Thyroid gland (tissue), 4 donors: ENCODE results near the gene FKBP15. TPM values are rescaled to one million over a fixed set of nuclear protein-coding genes. Genes with fewer than 3 reads are reported as not detected.

ENCODE experiments used
- DNase-seq, 2 donors: peaks; one replicate each; pipeline ENCODE4 v3.0.0-alpha.2; 2019
- H3K27ac ChIP-seq, 3 donors: fragments of 200-600 bp; sonication (generic); 1 replicate in 2 of 3; 2 replicates in 1 of 3; pipeline ENCODE4 v1.5.1; 2016 to 2019; ENCODE audit warnings: mild to moderate bottlenecking in 1 of 3, moderate library complexity in 1 of 3
- H3K27me3 ChIP-seq: fragments of 200-600 bp; sonication (generic); one replicate; pipeline ENCODE4 v1.5.1; 2019
- H3K36me3 ChIP-seq, 2 donors: fragments of 200-600 bp; sonication (generic); one replicate each; pipeline ENCODE4 v1.5.1; 2016 to 2019
- H3K4me1 ChIP-seq, 2 donors: fragments of 200-600 bp; sonication (generic); one replicate each; pipeline ENCODE4 v1.5.1; 2017 to 2019
- H3K4me3 ChIP-seq, 3 donors: fragments of 200-600 bp; sonication (generic); replicated peaks in 1 of 3; 1 replicate in 2 of 3; 2 replicates in 1 of 3; pipeline ENCODE4 v1.5.1; 2016; ENCODE audit warnings: mild to moderate bottlenecking in 1 of 3
- H3K9me3 ChIP-seq: fragments of 200-600 bp; sonication (generic); one replicate; pipeline ENCODE4 v1.5.1; 2017
- CTCF ChIP-seq, 6 experiments: fragments of 200-600 bp in 3 of 6; fragments of 450-650 bp in 3 of 6; sonication (generic) in 3 of 6; IDR thresholded peaks; one replicate each; pipeline ENCODE4 v1.5.1; 2016 to 2019; ENCODE audit warnings: antibody characterized with exemption in 6 of 6, mild to moderate bottlenecking in 2 of 6, inconsistent platforms in 1 of 6, moderate library complexity in 1 of 6
- POLR2A ChIP-seq, 2 donors: fragments of 450-650 bp; IDR thresholded peaks; one replicate each; pipeline ENCODE4 v1.6.1; 2017; ENCODE audit warnings: antibody characterized with exemption in 2 of 2, mild to moderate bottlenecking in 2 of 2, moderate library complexity in 1 of 2
- WGBS, 2 donors: methylation state at CpG; one replicate each; pipeline ENCODE4 v1.1.5; 2017; 5-methylcytosine and 5-hydroxymethylcytosine counted together
- intact Hi-C: fragments of 100-400 bp; cut with DNase I; formaldehyde crosslinking; loops from one replicate; pipeline ENCODE4 v1.15.1; 2023
- total RNA-seq, 4 donors: library from RNA; depleted of rRNA; stranded (reverse); fragments of >200 nt; gene quantifications; one replicate each; pipeline ENCODE4 v1.2.3, GENCODE V29; 2016

FKBP15 gene
- total RNA-seq, 4 donors from 2014 or later: 25.0 to 30.6 (median 29.1) TPM

GRCh38 chr9:113183956-113184488 is 37.1 kb downstream of the FKBP15 start:
- DNase-seq: no peak
- intact Hi-C loops: no loop called here
- peaks cover 45 to 67% of the 10 kb centered on the region in 2 donors for H3K36me3 ChIP-seq

GRCh38 chr9:113181165-113181564 is 39.9 kb downstream of the FKBP15 start:
- no peak overlapping the region for H3K4me3 ChIP-seq
- H3K4me1 ChIP-seq: peaks cover 0 to 11% of the 10 kb centered on the region in 2 donors
- H3K27me3 ChIP-seq: no peaks in the 10 kb centered on the region
- DNase-seq: no peak
- no peak overlapping the region for H3K27ac ChIP-seq
- H3K9me3 ChIP-seq: no peaks in the 10 kb centered on the region
- TF ChIP-seq POLR2A (IDR thresholded peaks at IDR 0.05): no peak
- no peak for TF ChIP-seq CTCF (IDR thresholded peaks at IDR 0.05)
- peaks cover 48 to 63% of the 10 kb centered on the region in 2 donors for H3K36me3 ChIP-seq
- intact Hi-C loops: no loop called here

More at GRCh38 chr9:113183956-113184488, 37.1 kb downstream of the FKBP15 start:
- Histone ChIP-seq H3K27me3 (no peaks in the 10 kb centered on the region), H3K27ac (no peak overlapping the region), H3K4me3 (no peak overlapping the region), H3K9me3 (no peaks in the 10 kb centered on the region), H3K4me1 (peaks cover 0 to 11% of the 10 kb centered on the region in 2 donors)
- 97 to 99% methylated on average over 2 of the region's 2 CpGs for WGBS, 2 donors
- TF ChIP-seq CTCF (IDR thresholded peaks at IDR 0.05): no peak
- no peak for TF ChIP-seq POLR2A (IDR thresholded peaks at IDR 0.05)

- no peak for TF ChIP-seq CTCF (IDR thresholded peaks at IDR 0.05)
- Histone ChIP-seq H3K4me3 (no peak overlapping the region), H3K27me3 (no peaks in the 10 kb centered on the region), H3K27ac (no peak overlapping the region), H3K4me1 (peaks cover 0 to 11% of the 10 kb centered on the region in 2 donors), H3K9me3 (no peaks in the 10 kb centered on the region), H3K36me3 (peaks cover 37 to 54% of the 10 kb centered on the region in 2 donors)
- 25 to 82% methylated on average over 1 of the region's 1 CpG for WGBS, 2 donors
- intact Hi-C loops: no loop called here
- no peak for DNase-seq
Measured at GRCh38 chr9:113179839-113180238, 41.2 kb downstream of the FKBP15 start.

GRCh38 chr9:113178087-113178486 is 43.0 kb downstream of the FKBP15 start:
- Histone ChIP-seq H3K9me3 (no peaks in the 10 kb centered on the region), H3K36me3 (peaks cover 33 to 53% of the 10 kb centered on the region in 2 donors), H3K4me1 (peaks cover 0 to 11% of the 10 kb centered on the region in 2 donors), H3K27me3 (no peaks in the 10 kb centered on the region), H3K4me3 (no peak overlapping the region), H3K27ac (no peak overlapping the region)
- TF ChIP-seq CTCF (IDR thresholded peaks at IDR 0.05): no peak
- no peak for TF ChIP-seq POLR2A (IDR thresholded peaks at IDR 0.05)
- intact Hi-C loops: no loop called here
- no peak for DNase-seq
- WGBS, 2 donors: 95 to 100% methylated on average over 1 of the region's 1 CpG

- WGBS, 2 donors: 96 to 99% methylated on average over 2 of the region's 2 CpGs
- no peak overlapping the region for H3K27ac ChIP-seq
- no peak overlapping the region for H3K4me3 ChIP-seq
- H3K36me3 ChIP-seq: peaks cover 27 to 53% of the 10 kb centered on the region in 2 donors
- no peaks in the 10 kb centered on the region for H3K27me3 ChIP-seq
- no peak for DNase-seq
- intact Hi-C loops: no loop called here
- TF ChIP-seq POLR2A (IDR thresholded peaks at IDR 0.05) (no peak), CTCF (IDR thresholded peaks at IDR 0.05) (no peak)
- H3K4me1 ChIP-seq: peaks cover 0 to 11% of the 10 kb centered on the region in 2 donors
- H3K9me3 ChIP-seq: no peaks in the 10 kb centered on the region
Measured at GRCh38 chr9:113177251-113177650, 43.8 kb downstream of the FKBP15 start.
